GM23338 (cell line): ENCODE data around the gene HCN1. TPM values are rescaled to one million over a fixed set of nuclear protein-coding genes. Genes with fewer than 3 reads are reported as not detected.

ENCODE experiments used
- CREB1 ChIP-seq: fragments of 250-450 bp; sonication (Bioruptor Pico); IDR thresholded peaks from 2 replicates; pipeline ENCODE4 v1.5.0; 2020; ENCODE audit warnings: low read depth, mild to moderate bottlenecking, moderate library complexity
- EZH2 ChIP-seq: fragments of 200-600 bp; sonication (generic); IDR thresholded peaks from one replicate; pipeline ENCODE4 v1.8.0; 2017; ENCODE audit warnings: antibody characterized with exemption, mild to moderate bottlenecking, low read depth; ENCODE audit not compliant: unreplicated experiment
- JUNB ChIP-seq: IDR thresholded peaks from one replicate; pipeline ENCODE4 v1.6.1; 2016; ENCODE audit warnings: antibody characterized with exemption; ENCODE audit not compliant: unreplicated experiment
- POLR2AphosphoS5 ChIP-seq: IDR thresholded peaks from 2 replicates; pipeline ENCODE4 v1.6.1; 2016; ENCODE audit warnings: antibody characterized with exemption, low read depth
- STAT1 ChIP-seq: IDR thresholded peaks from one replicate; pipeline ENCODE4 v1.6.1; 2016; ENCODE audit warnings: antibody characterized with exemption; ENCODE audit not compliant: unreplicated experiment
- ZNF114 ChIP-seq: fragments of 250-450 bp; sonication (Bioruptor Pico); IDR thresholded peaks from 2 replicates; pipeline ENCODE4 v1.5.0; 2020; ENCODE audit warnings: mild to moderate bottlenecking, moderate library complexity
- polyA plus RNA-seq: library from polyadenylated mRNA; unstranded; fragments of >200 nt; fragmentation: Nextera tagmentation; extraction: Ambion mirVana; gene quantifications from 2 replicates; pipeline ENCODE4 v1.2.1, GENCODE V29; 2016
- total RNA-seq: library from RNA; depleted of rRNA; stranded (reverse); fragments of >200 nt; shearing (Covaris generic); gene quantifications from 2 replicates; pipeline ENCODE4 v1.2.3, GENCODE V29; 2014
- TF ChIP-seq, protein P1 (sequence below): IDR thresholded peaks from one replicate; pipeline ENCODE4 v1.6.1; 2018; ENCODE audit warnings: antibody characterized with exemption; ENCODE audit not compliant: unreplicated experiment
- TF ChIP-seq, protein P2 (sequence below): fragments of 250-450 bp; sonication (Bioruptor Pico); IDR thresholded peaks from 2 replicates; pipeline ENCODE4 v1.5.0; 2020; ENCODE audit warnings: mild to moderate bottlenecking, moderate library complexity

Gene HCN1
- total and polyA plus RNA-seq, 2 experiments from 2014 or later: 2.8 to 6.9 TPM

DNA sequence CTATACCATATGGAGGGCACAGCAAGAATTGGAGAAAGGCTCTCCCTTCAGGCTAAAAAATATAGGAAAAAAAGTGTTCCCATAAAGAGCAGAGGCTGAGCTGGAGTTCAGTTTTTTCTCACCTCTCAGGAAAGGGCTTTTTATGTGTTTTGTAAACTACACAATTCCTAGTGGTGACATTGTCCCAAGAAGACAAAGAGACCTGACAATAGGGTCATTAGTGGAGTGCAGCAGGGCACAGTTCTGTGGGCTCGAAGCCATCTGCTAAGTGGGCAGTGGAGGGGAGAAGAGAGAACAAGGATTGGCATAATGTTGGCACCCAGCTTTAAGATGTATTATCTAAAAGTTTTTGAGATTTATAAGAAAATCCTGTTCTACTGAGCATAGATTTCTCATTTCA is 162.5 kb downstream of the HCN1 start (continued):
- TF ChIP-seq, protein P1, sequence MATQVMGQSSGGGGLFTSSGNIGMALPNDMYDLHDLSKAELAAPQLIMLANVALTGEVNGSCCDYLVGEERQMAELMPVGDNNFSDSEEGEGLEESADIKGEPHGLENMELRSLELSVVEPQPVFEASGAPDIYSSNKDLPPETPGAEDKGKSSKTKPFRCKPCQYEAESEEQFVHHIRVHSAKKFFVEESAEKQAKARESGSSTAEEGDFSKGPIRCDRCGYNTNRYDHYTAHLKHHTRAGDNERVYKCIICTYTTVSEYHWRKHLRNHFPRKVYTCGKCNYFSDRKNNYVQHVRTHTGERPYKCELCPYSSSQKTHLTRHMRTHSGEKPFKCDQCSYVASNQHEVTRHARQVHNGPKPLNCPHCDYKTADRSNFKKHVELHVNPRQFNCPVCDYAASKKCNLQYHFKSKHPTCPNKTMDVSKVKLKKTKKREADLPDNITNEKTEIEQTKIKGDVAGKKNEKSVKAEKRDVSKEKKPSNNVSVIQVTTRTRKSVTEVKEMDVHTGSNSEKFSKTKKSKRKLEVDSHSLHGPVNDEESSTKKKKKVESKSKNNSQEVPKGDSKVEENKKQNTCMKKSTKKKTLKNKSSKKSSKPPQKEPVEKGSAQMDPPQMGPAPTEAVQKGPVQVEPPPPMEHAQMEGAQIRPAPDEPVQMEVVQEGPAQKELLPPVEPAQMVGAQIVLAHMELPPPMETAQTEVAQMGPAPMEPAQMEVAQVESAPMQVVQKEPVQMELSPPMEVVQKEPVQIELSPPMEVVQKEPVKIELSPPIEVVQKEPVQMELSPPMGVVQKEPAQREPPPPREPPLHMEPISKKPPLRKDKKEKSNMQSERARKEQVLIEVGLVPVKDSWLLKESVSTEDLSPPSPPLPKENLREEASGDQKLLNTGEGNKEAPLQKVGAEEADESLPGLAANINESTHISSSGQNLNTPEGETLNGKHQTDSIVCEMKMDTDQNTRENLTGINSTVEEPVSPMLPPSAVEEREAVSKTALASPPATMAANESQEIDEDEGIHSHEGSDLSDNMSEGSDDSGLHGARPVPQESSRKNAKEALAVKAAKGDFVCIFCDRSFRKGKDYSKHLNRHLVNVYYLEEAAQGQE: no peak
- TF ChIP-seq, protein P2, sequence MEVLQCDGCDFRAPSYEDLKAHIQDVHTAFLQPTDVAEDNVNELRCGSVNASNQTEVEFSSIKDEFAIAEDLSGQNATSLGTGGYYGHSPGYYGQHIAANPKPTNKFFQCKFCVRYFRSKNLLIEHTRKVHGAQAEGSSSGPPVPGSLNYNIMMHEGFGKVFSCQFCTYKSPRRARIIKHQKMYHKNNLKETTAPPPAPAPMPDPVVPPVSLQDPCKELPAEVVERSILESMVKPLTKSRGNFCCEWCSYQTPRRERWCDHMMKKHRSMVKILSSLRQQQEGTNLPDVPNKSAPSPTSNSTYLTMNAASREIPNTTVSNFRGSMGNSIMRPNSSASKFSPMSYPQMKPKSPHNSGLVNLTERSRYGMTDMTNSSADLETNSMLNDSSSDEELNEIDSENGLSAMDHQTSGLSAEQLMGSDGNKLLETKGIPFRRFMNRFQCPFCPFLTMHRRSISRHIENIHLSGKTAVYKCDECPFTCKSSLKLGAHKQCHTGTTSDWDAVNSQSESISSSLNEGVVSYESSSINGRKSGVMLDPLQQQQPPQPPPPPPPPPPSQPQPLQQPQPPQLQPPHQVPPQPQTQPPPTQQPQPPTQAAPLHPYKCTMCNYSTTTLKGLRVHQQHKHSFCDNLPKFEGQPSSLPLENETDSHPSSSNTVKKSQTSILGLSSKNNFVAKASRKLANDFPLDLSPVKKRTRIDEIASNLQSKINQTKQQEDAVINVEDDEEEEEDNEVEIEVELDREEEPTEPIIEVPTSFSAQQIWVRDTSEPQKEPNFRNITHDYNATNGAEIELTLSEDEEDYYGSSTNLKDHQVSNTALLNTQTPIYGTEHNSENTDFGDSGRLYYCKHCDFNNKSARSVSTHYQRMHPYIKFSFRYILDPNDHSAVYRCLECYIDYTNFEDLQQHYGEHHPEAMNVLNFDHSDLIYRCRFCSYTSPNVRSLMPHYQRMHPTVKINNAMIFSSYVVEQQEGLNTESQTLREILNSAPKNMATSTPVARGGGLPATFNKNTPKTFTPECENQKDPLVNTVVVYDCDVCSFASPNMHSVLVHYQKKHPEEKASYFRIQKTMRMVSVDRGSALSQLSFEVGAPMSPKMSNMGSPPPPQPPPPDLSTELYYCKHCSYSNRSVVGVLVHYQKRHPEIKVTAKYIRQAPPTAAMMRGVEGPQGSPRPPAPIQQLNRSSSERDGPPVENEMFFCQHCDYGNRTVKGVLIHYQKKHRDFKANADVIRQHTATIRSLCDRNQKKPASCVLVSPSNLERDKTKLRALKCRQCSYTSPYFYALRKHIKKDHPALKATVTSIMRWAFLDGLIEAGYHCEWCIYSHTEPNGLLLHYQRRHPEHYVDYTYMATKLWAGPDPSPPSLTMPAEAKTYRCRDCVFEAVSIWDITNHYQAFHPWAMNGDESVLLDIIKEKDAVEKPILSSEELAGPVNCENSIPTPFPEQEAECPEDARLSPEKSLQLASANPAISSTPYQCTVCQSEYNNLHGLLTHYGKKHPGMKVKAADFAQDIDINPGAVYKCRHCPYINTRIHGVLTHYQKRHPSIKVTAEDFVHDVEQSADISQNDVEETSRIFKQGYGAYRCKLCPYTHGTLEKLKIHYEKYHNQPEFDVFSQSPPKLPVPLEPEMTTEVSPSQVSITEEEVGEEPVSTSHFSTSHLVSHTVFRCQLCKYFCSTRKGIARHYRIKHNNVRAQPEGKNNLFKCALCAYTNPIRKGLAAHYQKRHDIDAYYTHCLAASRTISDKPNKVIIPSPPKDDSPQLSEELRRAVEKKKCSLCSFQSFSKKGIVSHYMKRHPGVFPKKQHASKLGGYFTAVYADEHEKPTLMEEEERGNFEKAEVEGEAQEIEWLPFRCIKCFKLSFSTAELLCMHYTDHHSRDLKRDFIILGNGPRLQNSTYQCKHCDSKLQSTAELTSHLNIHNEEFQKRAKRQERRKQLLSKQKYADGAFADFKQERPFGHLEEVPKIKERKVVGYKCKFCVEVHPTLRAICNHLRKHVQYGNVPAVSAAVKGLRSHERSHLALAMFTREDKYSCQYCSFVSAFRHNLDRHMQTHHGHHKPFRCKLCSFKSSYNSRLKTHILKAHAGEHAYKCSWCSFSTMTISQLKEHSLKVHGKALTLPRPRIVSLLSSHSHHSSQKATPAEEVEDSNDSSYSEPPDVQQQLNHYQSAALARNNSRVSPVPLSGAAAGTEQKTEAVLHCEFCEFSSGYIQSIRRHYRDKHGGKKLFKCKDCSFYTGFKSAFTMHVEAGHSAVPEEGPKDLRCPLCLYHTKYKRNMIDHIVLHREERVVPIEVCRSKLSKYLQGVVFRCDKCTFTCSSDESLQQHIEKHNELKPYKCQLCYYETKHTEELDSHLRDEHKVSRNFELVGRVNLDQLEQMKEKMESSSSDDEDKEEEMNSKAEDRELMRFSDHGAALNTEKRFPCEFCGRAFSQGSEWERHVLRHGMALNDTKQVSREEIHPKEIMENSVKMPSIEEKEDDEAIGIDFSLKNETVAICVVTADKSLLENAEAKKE (CRISPR knock-in tag): no peak
- TF ChIP-seq STAT1: no peak
- TF ChIP-seq EZH2: no peak
- TF ChIP-seq CREB1 (CRISPR knock-in tag): no peak
- no peak for TF ChIP-seq POLR2AphosphoS5
- TF ChIP-seq JUNB: no peak
- TF ChIP-seq ZNF114 (CRISPR knock-in tag): no peak
